ENCODE data around the gene CNTNAP5. TPM values are rescaled to one million over a fixed set of nuclear protein-coding genes. Genes with fewer than 3 reads are reported as not detected.
"Not testable (repeated sequence)": the region's sequence is repeated elsewhere in the genome, so short reads cannot be mapped to it uniquely, and the experiment has no call there.

The CNTNAP5 gene
- total RNA-seq, 2 experiments from 2014 or later: not detected

DNA sequence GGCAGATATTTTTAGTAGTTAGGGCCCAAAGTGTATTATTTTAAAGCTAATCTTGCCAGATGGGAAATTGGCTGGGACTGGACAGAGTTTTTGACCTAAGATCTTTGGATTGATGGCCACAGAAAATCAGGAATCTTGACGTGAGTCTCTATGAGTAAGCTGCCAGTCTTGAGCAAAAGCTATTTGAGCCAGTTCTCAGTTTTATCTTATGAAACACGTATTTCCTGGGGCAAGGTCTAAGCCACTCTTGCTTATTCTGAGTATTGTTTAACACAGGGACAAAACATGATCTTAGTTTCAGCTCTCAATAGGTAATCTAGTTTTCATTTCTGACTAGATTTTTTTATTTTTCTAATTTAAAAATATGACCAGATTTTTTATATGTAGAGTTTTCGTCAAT is 329.4 kb downstream of the CNTNAP5 start:
- POLR2A ChIA-PET: no interaction called here
- Mint-ChIP-seq H3K4me1 (ENCODE audit: low read depth) (no peaks in the 10 kb centered on the region), H3K27ac (no peak overlapping the region), H3K4me3 (no peak overlapping the region), H3K27me3 (no peaks in the 10 kb centered on the region), H3K9me3 (peaks cover 1% of the 10 kb centered on the region), H3K36me3 (ENCODE audit: low read depth) (no peaks in the 10 kb centered on the region)
- no peak for ATAC-seq
- DNase-seq: no peak
- CTCF ChIA-PET: no interaction called here
- intact Hi-C loops (cut with micrococcal nuclease): no loop called here
- TF ChIP-seq, protein P1, sequence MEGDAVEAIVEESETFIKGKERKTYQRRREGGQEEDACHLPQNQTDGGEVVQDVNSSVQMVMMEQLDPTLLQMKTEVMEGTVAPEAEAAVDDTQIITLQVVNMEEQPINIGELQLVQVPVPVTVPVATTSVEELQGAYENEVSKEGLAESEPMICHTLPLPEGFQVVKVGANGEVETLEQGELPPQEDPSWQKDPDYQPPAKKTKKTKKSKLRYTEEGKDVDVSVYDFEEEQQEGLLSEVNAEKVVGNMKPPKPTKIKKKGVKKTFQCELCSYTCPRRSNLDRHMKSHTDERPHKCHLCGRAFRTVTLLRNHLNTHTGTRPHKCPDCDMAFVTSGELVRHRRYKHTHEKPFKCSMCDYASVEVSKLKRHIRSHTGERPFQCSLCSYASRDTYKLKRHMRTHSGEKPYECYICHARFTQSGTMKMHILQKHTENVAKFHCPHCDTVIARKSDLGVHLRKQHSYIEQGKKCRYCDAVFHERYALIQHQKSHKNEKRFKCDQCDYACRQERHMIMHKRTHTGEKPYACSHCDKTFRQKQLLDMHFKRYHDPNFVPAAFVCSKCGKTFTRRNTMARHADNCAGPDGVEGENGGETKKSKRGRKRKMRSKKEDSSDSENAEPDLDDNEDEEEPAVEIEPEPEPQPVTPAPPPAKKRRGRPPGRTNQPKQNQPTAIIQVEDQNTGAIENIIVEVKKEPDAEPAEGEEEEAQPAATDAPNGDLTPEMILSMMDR (IDR thresholded peaks at IDR 0.05): no peak

DNA sequence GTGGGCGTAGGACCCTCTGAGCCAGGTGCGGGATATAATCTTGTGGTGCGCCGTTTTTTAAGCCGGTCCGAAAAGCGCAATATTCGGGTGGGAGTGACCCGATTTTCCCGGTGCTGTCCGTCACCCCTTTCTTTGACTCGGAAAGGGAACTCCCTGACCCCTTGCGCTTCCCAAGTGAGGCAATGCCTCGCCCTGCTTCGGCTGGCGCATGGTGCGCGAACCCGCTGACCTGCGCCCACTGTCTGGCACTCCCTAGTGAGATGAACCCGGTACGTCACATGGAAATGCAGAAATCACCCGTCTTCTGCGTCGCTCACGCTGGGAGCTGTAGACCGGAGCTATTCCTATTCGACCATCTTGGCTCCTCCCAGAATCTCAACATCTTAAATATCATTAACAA is 336.9 kb downstream of the CNTNAP5 start:
- intact Hi-C loops (cut with micrococcal nuclease): not testable (repeated sequence)

DNA sequence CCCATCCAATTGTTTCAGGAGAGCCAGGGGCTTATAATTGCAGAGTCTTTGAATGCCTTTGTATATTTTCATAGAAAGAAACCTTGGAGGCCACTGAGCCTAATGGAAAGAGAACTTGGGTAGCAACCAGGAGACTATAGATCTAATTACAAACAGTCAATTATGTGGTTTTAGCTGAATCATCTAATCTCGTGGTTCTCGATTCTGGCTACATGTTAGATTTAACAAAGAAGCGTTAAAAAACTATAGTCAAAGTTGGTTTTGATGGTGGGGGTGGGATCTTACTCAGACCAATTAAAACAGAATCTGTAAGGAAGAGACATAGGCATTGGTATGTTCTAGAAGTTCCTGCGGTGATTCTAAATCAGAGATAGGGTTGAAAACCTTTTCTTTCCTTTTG is 344.1 kb downstream of the CNTNAP5 start:
- intact Hi-C loops (cut with micrococcal nuclease): no loop called here
- DNase-seq (no peak), ATAC-seq (no peak)
- CTCF ChIA-PET: no interaction called here
- POLR2A ChIA-PET: no interaction called here
- H3K9me3 Mint-ChIP-seq: peaks cover 2% of the 10 kb centered on the region
- no peak overlapping the region for H3K4me3 Mint-ChIP-seq
- H3K27me3 Mint-ChIP-seq: no peaks in the 10 kb centered on the region
- H3K36me3 Mint-ChIP-seq (ENCODE audit: low read depth): no peaks in the 10 kb centered on the region
- H3K4me1 Mint-ChIP-seq (ENCODE audit: low read depth): no peaks in the 10 kb centered on the region
- H3K27ac Mint-ChIP-seq: no peak overlapping the region
- TF ChIP-seq, protein P1 (IDR thresholded peaks at IDR 0.05): no peak

More for the DNA sequence above, 336.9 kb downstream of the CNTNAP5 start:
- CTCF ChIA-PET: interaction anchor here (1.0 kb wide), 1 partner anchor 12 kb away, joined by 3 read pairs; no protein-coding TSS in a partner anchor
- H3K9me3 Mint-ChIP-seq; H3K27ac Mint-ChIP-seq; DNase-seq; H3K36me3 Mint-ChIP-seq (ENCODE audit: low read depth); H3K27me3 Mint-ChIP-seq; ATAC-seq; H3K4me3 Mint-ChIP-seq; POLR2A ChIA-PET; H3K4me1 Mint-ChIP-seq (ENCODE audit: low read depth): not testable (repeated sequence)

DNA sequence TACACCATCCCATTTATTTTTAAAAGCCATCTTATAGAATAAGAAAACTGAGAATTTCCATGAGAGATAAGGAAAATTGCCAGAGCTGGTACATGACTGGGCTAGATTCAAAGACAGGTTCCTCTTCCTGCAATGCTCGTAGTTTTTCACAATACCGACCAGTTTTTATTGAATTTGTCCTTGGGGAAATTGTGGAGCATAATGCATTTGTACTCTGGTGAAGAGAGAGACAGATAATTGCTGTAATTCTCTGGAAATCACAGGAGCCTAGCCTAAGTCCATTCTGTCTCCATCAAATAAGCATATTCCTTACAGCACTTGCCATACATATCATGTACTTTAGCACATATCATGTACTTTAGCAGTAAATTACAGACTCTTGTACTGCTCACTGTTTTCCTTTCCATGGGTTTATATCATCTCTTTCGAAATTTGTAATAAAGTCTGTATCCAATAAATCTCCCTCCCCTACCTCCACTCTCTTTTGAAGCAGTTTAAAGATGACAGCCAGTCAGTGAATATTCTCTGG is 355.2 kb downstream of the CNTNAP5 start:
- Mint-ChIP-seq H3K36me3 (ENCODE audit: low read depth) (no peaks in the 10 kb centered on the region), H3K27me3 (no peaks in the 10 kb centered on the region), H3K4me3 (no peak overlapping the region), H3K4me1 (ENCODE audit: low read depth) (no peaks in the 10 kb centered on the region), H3K9me3 (peaks cover 3% of the 10 kb centered on the region), H3K27ac (no peak overlapping the region)
- CTCF ChIA-PET: no interaction called here
- TF ChIP-seq, protein P1 (IDR thresholded peaks at IDR 0.05): no peak
- DNase-seq: no peak
- no peak for ATAC-seq
- intact Hi-C loops (cut with micrococcal nuclease): no loop called here
- POLR2A ChIA-PET: no interaction called here

DNA sequence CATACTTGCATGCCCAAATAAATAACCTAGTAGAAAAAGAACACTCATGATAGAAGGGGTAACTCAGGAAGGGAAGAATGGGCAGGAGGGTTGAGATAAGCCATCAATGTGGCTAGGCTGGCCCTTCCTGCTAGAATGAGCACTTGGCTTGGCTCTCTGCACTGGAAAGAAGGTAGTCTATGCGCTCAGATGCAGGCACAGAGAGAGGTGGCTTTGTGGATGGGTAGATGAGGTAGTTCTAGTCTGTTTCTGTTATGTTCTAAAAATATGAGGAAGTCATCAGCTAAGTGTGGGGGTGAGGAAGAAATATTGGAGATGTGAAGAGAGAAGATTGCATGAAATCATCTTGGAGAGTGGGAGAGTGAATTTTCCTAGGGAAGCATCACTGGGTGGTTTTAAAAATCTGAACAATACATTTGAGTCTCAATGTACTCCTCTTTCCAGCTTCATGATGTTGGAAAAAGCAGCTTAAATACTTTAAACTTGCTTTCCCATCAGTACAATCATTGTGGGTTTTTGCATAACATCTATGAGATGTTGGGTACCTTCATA is 357.1 kb downstream of the CNTNAP5 start:
- Mint-ChIP-seq H3K9me3 (peaks cover 4% of the 10 kb centered on the region), H3K27ac (no peak overlapping the region), H3K4me1 (ENCODE audit: low read depth) (no peaks in the 10 kb centered on the region), H3K27me3 (no peaks in the 10 kb centered on the region), H3K36me3 (ENCODE audit: low read depth) (no peaks in the 10 kb centered on the region), H3K4me3 (no peak overlapping the region)
- no peak for DNase-seq
- no peak for ATAC-seq
- ChIA-PET POLR2A (no interaction called here), CTCF (no interaction called here)
- intact Hi-C loops (cut with micrococcal nuclease): no loop called here
- TF ChIP-seq, protein P1 (IDR thresholded peaks at IDR 0.05): no peak

All from activated CD8-positive, alpha-beta T cell treated with anti-CD3 and anti-CD28 coated beads for 36 hours (primary cell).